HTERT RPE-1 (cell line): ENCODE data around the gene SLC13A2.
"Not testable (repeated sequence)": the region's sequence is repeated elsewhere in the genome, so short reads cannot be mapped to it uniquely, and the experiment has no call there.

Source experiments
- in situ Hi-C: fragments of 300-500 bp; cut with MboI; formaldehyde crosslinking; loops from 4 replicates; pipeline ENCODE4 v1.14.3; 2020; ENCODE audit warnings: low sequenced_read_pairs

Gene SLC13A2

DNA sequence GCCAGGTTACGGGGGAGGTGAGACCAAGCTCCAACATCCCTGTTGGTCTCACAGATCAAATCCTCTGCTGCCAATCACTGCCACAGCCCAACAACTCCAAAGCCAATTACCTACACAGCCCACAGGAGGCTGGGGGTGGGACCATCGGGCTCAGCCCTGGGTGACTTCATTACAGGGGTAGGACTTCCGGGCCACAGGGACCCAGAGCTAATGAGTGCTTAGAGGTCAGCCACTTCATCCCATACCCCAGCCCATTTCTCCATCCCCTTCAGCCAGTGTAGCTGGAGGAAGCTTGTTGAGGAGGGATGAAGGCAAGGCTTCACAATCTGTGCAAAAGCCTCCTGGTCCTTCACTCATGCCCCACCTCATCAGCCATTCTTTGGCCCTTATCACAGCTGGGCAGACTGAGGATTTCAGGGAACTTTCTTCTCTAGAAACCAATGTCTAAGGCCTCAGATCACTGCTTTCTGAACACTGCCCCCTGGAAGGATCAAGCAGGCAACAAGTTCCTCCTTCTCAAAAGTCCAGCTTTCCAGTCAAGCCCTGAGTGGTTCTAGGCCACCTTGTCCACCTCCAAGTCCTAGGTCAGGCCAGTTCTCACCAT lies 38.5 kb downstream of the SLC13A2 start:
- in situ Hi-C loops: no loop called here

DNA sequence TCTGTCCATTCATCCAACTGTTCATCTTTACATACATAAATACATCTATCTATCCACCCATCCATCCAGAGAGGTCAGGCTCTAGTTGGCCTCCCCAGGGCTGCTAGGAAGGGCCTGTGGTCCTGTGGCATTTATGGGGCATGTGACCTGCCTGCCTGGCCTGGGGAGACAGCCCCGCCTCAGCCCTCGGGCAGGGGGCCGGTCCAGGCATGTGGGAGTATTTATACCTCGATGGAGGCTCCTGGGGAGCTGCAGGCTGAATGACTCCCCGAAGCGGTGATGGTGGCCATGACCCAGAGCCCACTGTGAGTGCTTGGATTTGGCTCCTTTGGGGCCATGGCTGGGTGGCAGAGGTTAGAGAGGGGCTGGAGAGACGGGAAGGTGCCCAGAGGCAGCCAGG lies 40.0 kb downstream of the SLC13A2 start:
- in situ Hi-C loops: no loop called here

DNA sequence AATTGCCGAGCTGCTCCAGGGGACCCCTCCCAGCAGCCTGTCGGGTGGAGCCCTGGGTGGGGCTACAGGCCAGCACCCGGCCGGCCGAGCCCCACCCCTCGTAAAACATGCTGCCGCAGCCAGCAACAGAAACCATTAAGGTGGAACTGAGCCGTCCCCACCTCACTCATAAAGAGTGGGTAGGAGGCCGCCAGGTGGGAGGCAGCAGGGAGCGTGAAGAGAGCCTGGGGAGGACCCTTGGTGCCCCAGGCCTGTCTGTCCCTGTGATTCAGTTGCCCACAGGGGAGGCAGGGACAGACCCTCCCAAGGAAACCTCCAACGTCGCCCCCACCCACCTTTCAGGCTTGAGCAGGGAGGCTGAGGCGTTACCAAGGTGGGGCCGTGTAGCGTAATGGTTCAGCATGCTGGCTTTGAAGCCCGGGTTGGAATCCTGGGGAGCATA lies 41.1 kb downstream of the SLC13A2 start:
- in situ Hi-C loops: no loop called here

DNA sequence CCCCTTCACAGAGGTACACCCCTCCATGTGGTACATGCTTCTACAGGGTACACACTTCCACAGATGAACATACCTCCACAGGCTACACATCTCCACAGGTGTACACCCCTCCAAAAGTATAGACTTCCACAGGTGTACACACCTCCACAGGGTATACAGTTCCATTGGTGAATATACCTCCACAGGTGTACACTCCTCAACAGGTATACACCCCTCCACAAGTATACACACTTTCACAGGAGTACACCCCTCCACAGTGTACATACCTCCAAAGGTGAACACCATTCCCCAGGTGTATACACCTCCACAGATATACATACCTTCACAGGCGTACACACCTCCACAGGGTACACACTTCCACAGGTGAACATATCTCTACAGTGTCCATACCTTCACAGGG lies 42.1 kb downstream of the SLC13A2 start:
- in situ Hi-C loops: no loop called here

DNA sequence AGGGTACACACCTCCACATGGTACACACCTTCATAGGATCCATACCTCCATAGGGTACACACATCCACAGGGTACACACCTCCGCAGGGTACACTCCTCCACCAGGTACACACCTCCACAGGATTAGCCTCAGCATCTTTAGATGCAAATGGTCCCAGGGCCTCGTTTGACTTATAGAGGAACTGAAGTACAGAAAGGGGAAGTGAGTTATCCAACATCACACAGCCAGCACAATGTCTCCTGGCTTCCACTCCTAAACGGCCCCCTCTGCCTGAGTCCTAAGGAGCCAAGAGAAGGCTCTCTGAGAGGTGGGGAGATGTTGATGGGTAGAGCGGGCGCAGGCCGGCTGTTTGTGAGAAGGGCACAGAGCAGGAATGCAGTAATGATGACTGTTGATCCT lies 44.7 kb downstream of the SLC13A2 start:
- in situ Hi-C loops: no loop called here

DNA sequence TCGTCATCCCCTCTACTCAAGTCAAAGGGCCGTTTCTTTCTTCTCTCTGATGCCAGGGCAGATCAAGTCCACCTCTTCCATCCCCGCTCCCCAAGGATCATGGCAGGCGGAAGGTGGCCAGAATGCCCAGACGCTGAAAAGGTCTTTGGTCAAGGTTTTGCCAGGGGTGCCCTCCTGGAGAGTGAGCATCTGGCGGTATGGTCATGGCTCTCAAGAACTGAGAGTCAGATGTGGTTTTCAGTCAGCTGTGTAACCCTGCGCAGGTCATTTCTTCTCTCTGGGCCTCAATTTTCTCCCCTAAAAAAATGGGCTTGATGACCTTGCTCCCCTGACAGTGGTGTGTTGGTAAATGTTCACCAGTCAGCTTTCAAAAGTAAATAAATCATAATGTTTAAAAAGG lies 45.1 kb downstream of the SLC13A2 start:
- in situ Hi-C loops: no loop called here

DNA sequence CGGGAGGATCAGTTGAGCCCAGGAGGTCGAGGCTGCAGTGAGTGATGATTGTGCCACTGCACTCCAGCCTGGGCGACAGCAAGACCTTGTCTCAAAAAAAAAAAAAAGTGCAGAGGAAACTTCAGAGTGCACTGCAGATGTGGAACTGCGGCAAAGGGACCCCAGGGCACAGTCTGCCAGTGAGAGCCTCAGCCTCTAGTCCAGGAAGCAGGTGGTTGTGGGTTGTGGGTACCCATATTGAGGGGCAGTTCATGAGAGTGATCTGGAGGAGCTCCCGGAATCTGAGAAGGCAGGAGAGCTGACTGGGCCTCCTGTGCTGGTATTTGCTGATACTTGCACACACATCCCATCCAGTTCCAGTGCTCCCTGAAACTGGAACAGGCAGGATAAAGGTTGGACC lies 45.8 kb downstream of the SLC13A2 start:
- in situ Hi-C loops: no loop called here

DNA sequence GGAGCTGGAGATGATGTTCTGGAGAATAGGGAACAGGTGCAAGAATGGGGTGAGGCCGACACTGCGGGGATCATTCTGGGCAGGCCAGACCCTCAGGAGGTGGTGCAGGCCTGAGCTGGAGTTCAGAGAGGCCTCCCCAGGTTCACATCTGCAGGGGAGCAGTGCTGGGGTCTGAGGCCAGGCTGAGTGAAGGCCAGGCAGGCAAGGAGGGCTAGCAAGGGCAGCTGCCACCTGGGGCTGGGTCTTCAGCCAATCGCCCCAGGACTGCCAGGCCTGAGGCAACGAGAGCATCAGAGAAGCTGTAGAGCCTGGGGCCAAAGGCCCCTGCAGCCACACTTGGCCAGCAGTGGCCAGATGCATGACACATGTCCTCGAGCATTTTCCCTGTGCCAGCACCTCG lies 47.2 kb downstream of the SLC13A2 start:
- in situ Hi-C loops: no loop called here

DNA sequence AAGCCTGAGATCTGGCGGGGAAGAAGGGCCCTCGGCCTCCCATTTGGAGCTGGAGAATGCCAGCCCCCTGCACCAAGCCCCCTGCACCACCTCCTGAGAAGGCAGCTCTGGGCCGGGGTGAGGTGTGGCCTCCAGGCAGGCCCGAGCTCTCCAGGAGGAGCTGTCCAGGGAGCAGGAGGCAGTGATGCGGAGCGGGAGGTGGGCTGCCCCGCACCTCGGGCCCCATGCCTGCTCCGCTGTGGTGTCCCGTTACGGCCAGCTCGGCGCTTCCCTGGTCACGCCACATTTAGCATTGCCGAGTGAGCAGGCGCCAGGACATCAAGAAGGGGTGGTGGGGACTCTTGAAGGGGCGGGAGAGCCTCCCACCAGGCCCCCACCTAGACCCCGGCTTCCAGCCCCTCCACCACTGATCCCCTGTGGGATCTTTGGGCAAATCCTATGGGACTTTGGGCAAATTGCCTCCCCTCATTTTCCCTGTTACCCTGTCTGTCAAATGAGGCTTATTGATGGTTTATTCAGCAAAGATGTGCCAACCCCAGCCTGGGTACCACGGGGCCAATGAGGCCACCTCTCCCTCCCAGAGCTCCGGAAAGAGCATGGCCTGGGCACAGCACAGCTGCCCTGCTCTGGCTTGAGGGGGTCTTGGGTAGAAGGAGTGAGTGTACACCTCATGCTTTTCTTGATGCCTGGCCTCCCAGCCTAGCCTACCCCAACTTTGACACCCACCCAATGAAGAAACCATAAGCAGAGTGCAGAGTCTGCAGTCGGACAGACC lies 48.1 kb downstream of the SLC13A2 start:
- in situ Hi-C loops: no loop called here

DNA sequence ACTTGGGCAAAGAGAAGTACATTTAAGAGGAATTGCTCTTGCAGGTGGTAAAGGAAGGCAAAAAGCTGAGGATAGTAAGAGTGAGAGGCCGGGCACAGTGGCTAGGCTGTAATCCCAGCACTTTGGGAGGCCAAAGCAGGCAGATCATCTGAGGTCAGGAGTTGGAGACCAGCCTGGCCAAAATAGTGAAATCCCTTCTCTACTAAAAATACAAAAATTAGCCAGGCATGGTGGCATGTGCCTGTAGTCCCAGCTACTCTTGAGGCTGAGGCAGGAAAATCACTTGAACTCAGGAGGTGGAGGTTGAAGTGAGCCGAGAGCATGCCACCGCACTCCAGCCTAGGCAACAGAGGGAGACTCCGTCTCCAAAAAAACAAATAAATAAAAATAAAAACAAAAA lies 48.8 kb downstream of the SLC13A2 start:
- in situ Hi-C loops: not testable (repeated sequence)

DNA sequence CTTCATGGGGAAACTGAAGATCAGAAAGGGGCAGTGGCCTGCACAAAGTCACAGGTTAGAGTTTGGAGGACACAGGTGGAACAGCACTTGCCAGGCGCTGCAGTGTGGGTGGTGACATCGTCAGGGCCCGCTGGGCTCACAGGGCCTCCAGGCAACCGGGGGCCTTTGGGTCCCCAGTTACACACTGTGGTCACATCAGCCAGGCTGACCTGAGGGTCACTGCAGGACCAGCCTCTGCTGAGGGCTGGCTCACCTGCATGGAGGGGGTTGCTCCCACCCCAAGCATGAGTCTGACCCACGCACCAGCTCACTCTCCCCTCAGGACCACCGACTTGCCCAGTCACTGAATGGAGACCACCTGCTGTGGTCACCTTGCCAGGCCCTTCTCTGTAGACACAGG lies 49.7 kb downstream of the SLC13A2 start:
- in situ Hi-C loops: no loop called here

DNA sequence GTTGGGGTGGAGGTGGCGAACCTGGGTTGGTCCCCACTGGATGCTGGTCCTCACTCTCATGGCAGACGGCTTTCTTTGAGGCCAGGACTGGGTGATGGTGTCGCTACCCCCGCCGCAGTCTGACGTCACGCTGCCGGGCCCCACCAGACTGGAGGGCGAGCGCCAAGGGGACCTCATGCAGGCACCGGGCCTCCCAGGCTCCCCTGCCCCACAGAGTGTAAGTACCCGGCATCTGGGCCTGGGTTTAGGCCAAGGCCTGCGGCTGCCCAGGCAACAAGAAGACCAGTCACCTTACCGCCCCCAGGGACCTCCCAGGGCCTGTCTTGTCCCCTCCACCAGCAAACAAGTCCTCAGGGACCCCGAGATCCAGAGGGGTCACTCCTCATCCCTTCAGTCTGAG lies 50.4 kb downstream of the SLC13A2 start:
- in situ Hi-C loops: no loop called here

DNA sequence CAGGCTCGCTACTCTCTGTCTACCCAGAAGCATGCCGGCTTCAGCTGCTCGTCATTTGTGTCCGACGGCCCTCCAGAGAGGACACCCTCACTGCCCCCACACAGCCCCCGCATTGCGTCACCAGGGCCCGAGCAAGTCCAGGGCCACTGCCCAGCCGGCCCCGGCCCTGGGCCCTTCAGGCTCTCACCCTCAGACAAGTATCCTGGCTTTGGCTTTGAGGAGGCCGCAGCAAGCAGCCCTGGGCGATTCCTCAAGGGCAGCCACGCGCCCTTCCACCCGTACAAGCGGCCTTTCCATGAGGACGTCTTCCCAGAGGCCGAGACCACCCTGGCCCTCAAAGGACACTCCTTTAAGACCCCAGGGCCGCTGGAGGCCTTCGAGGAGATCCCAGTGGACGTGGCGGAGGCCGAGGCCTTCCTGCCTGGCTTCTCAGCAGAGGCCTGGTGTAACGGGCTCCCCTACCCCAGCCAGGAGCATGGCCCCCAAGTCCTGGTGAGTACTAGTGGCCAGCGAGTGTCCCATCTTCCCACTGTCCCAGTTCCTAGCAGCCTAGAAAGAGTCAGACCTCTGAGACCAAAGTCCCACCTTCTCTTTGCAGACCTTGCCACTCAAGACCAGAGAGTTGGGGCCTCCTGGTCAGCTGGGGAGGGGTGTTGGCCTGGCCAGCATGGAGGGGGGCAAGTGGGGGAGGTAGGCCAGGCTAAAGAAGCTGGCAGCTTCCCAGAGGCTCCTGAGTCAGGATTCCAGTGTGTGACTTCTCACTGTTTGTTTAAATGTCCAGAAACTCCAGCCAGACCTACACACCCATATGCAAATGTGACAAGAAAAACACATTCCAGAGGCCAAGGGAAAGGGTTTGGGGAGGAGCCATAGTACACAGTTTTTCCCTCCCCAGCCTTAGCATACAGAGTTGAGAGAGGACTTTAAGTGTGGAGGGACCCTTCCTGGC lies 51.3 kb downstream of the SLC13A2 start:
- in situ Hi-C loops: no loop called here

DNA sequence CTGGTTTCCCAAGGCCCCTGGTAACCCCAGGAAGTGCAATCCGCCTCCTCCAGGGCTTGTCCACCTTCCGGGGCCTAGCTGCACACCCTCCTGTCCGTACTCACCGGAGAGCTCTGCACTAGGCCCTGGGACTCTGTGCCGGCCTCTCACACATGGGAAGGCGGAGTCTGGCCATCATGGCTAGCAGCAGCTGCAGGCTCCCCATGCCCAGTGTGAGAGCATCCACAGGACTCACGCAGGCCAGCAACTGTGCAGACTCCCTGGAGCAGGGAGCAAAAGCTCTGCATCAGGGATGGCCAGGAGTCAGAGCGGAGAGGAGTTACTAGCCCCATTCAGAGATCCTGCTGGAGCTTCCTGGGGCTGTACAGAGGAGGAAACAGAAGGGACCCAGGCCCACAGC lies 52.9 kb downstream of the SLC13A2 start:
- in situ Hi-C loops: no loop called here

DNA sequence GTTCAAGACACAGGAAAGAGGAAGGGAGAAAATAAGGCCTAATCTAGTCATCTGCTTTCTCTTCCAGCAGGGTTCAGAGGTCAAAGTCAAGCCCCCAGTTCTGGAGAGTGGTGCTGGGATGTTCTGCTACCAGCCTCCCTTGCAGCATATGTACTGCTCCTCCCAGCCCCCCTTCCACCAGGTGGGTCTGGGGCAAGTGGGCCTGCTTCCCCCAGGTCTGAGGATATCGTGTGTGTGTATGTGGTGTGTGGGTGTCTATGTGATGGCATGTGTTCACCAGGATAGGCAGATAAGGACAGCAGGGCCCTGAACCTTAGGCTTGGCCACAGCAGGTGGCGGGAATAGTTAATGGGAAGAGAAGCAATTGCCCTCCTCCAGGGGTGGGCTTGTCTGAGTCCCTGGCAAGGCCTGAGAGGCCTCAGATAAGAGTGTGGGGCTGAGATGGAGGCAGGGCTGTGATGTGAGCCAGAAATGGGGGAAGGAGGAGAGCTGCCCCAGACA lies 53.8 kb downstream of the SLC13A2 start:
- in situ Hi-C loops: no loop called here

DNA sequence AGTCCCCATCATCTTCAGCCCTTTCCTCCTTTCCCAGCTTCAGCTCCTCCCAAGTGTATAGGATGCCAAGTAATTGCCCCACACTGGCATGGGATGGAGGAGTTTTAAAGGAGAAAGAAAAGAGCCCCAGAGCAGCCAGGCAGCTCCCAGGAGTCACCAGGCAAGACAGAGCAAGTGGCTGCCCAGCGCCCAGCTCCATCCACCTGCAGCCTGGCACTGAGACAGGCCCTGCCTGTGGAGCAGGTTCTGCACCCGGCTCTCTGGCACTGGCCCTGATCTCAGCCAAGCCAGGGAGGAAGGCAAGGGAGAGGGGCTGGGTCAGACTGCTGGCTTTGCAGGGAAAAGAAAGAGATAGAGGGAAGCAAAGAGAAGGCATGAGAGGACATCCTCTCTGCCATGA lies 54.4 kb downstream of the SLC13A2 start:
- in situ Hi-C loops: no loop called here

DNA sequence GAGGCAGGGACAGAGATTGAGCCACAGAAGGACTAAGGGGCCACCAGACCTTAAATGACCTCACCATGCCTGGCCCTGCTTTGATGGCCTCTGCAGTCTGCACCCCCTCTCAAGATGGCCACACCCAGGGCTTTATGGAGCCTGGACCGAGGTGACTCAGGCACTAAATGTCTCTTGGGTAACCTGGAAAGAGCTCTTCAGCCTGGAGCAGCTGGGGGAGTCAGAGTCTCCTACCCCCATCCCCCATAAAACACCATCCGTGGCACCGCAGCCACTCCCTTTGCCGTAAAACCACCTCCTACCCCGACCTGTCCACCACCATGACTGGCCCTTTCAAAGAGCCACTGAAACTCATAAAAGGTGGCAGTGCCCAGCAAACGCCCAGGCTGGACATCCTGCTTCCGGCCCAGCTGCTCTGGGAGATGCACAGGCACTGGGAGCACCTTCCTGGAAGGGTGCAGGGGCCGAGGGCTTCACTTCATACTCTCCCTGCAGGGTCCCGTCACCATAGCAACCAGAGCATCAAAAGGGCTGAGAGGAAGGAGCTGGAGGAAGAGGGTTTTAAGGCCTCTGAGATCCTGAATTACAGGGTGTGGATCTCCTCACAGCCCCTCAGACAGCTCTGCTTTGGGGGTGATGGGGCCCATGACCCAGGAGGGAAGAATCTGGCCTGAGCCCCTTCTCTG lies 55.0 kb downstream of the SLC13A2 start:
- in situ Hi-C loops: no loop called here

DNA sequence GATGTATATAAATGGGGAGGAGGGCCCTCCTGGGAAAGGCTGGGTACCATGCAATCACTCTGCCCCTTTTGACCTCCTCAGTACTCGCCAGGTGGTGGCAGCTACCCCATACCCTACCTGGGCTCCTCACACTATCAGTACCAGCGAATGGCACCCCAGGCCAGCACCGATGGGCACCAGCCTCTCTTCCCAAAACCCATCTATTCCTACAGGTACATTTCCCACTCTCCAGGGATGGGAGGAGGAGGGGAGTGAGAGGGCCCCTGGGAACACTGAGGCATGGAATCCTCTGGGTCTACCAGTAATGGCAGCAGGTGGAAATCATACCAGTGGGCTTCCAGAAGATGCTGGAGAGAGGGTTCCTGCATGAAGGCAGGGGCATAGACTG lies 55.6 kb downstream of the SLC13A2 start:
- in situ Hi-C loops: no loop called here

DNA sequence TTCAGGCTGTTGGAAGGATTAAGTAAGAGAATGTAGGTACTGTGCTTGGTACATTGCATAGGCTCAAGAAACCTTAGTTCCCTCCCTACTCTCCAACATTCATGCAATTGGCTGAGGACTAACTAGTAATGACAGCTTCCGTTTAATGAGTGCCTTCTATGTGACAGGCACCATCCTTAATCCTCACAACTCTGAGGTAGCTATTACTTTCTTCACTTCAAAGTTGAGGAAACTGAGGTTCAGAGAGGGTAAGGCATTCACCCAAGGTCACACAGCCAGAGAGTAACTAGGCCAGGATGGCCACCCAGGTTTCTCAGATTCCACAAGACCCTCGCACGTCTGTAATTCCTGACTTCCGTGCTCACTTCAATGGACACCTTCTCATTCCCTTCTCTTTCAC lies 56.8 kb downstream of the SLC13A2 start:
- in situ Hi-C loops: no loop called here

DNA sequence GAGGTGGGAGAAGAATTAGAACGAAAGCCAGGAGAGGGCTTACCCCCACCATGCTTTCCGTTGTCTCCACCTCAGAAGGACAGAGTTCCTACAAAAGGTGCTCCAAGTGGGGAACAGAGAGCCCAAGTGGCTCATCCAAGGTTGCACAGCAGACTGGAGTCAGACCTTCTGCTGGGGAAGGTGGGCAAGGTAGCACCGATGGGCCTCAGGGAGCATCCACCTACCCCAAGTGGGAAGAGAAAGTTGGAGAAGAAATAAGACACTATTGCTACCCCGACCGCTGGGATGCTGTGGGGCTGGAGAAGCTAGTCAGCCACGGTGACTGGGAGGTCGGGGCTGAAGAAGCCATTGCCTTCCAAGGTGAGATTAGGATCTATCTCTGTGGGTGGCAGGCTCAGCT lies 57.5 kb downstream of the SLC13A2 start:
- in situ Hi-C loops: no loop called here
